H1 (cell line): ENCODE measurements around the gene LTBP1. TPM values are rescaled to one million over a fixed set of nuclear protein-coding genes. Genes with fewer than 3 reads are reported as not detected.

Experiments used
- CTCF ChIA-PET: fragments of 300-600 bp; sonication (Branson Sonifier 250); formaldehyde crosslinking; loops from one replicate; lab custom pipeline; 2021; ENCODE audit not compliant: partially characterized antibody; lab: Charles Lee
- POLR2A ChIA-PET: fragments of 300-600 bp; sonication (Branson Sonifier 250); formaldehyde crosslinking; loops from one replicate; lab custom pipeline; 2021; ENCODE audit warnings: inconsistent platforms; ENCODE audit not compliant: partially characterized antibody; lab: Charles Lee
- DNase-seq, 2 experiments: peaks; one replicate each; pipeline versions ENCODE4 v3.0.0 to v3.0.0-alpha.2; 2010 to 2022; ENCODE audit warnings: low spot score in 2 of 2, low read depth in 1 of 2, mixed read lengths in 1 of 2
- FAIRE-seq: peaks from 2 replicates; lab custom pipeline; 2011; peaks lifted over from hg19 to GRCh38; lab: Jason Lieb, UNC
- H2AFZ ChIP-seq: 2 replicates; pipeline ENCODE4 v1.8.1; 2012; ENCODE audit warnings: low read length, inconsistent platforms
- H2AK5ac ChIP-seq: 2 replicates; pipeline ENCODE4 v1.6.1; 2013; ENCODE audit warnings: low read depth, low read length
- H2BK120ac ChIP-seq: replicated peaks from 2 replicates; pipeline ENCODE3; 2013; ENCODE audit warnings: low read depth, low read length, inconsistent platforms
- H2BK12ac ChIP-seq: 2 replicates; pipeline ENCODE4 v1.6.1; 2013; ENCODE audit warnings: low read depth, low read length
- H2BK15ac ChIP-seq: 2 replicates; pipeline ENCODE4 v1.6.1; 2013; ENCODE audit warnings: low read length
- H2BK20ac ChIP-seq: 2 replicates; pipeline ENCODE4 v1.6.1; 2013; ENCODE audit warnings: low read length
- H2BK5ac ChIP-seq: 2 replicates; pipeline ENCODE4 v1.6.1; 2013; ENCODE audit warnings: low read depth, low read length
- H3K14ac ChIP-seq: 2 replicates; pipeline ENCODE4 v1.6.1; 2013; ENCODE audit warnings: inconsistent platforms; ENCODE audit not compliant: insufficient read length
- H3K18ac ChIP-seq: 2 replicates; pipeline ENCODE4 v1.6.1; 2013; ENCODE audit warnings: low read length; ENCODE audit errors: extremely low read depth
- H3K23ac ChIP-seq: 2 replicates; pipeline ENCODE4 v1.6.1; 2013; ENCODE audit warnings: inconsistent platforms; ENCODE audit not compliant: insufficient read length
- H3K23me2 ChIP-seq: 2 replicates; pipeline ENCODE4 v1.6.1; 2013; ENCODE audit warnings: low read depth, low read length
- H3K27ac ChIP-seq: 2 replicates; pipeline ENCODE4 v1.6.1; 2011; ENCODE audit warnings: low read depth, low read length, inconsistent platforms
- H3K27me3 ChIP-seq, 4 experiments: replicated peaks in 1 of 4; 1 replicate in 1 of 4; 2 replicates in 3 of 4; pipeline versions ENCODE4 v1.6.1 to v1.8.1; 2011 to 2013; ENCODE audit warnings: low read length in 3 of 4, mild to moderate bottlenecking in 3 of 4, inconsistent platforms in 2 of 4, mixed read lengths in 2 of 4, moderate library complexity in 1 of 4; ENCODE audit not compliant: control insufficient read depth in 3 of 4, insufficient read depth in 3 of 4; ENCODE audit errors: extremely low read depth in 1 of 4
- H3K36me3 ChIP-seq, 4 experiments: 2 replicates each; pipeline versions ENCODE4 v1.6.1 to v1.8.1; 2011 to 2013; ENCODE audit warnings: mild to moderate bottlenecking in 4 of 4, low read length in 3 of 4, moderate library complexity in 2 of 4, control low read depth in 1 of 4, inconsistent platforms in 1 of 4; ENCODE audit not compliant: insufficient read depth in 4 of 4, control insufficient read depth in 2 of 4
- H3K4ac ChIP-seq: replicated peaks from 2 replicates; pipeline ENCODE3; 2013; ENCODE audit warnings: low read length, low read depth, mixed read lengths, inconsistent platforms; ENCODE audit not compliant: insufficient read length
- H3K4me1 ChIP-seq, 4 experiments: replicated peaks in 1 of 4; 1 replicate in 1 of 4; 2 replicates in 3 of 4; pipeline versions ENCODE4 v1.6.1 to v1.8.1; 2011 to 2013; ENCODE audit warnings: low read length in 3 of 4, inconsistent platforms in 2 of 4, mixed read lengths in 1 of 4; ENCODE audit not compliant: insufficient read depth in 4 of 4, control insufficient read depth in 3 of 4
- H3K4me2 ChIP-seq, 2 experiments: 2 replicates each; pipeline versions ENCODE4 v1.6.1 to v1.8.1; 2011 to 2013; ENCODE audit warnings: low read depth in 2 of 2, low read length in 2 of 2, control low read depth in 1 of 2, inconsistent platforms in 1 of 2, mild to moderate bottlenecking in 1 of 2; ENCODE audit not compliant: insufficient read depth in 1 of 2
- H3K4me3 ChIP-seq, 4 experiments: fragments of 200-600, 300-600 bp in 1 of 4; sonication (generic), shearing (Covaris generic), sonication (Bioruptor Twin) in 1 of 4; 2 replicates each; pipeline versions ENCODE4 v1.5.1 to v1.8.1; 2011 to 2016; ENCODE audit warnings: low read length in 4 of 4, low read depth in 3 of 4, control low read depth in 2 of 4, inconsistent platforms in 2 of 4, mild to moderate bottlenecking in 2 of 4, mixed read lengths in 1 of 4, moderate library complexity in 1 of 4; ENCODE audit not compliant: insufficient read depth in 2 of 4; ENCODE audit errors: extremely low read depth in 1 of 4
- H3K56ac ChIP-seq: replicated peaks from 2 replicates; pipeline ENCODE3; 2013; ENCODE audit warnings: low read depth, mild to moderate bottlenecking, mixed read lengths, low read length, inconsistent platforms; ENCODE audit not compliant: insufficient read length
- H3K79me1 ChIP-seq: 2 replicates; pipeline ENCODE4 v1.6.1; 2013; ENCODE audit warnings: low read depth, low read length, control low read depth
- H3K79me2 ChIP-seq, 2 experiments: 2 replicates each; pipeline versions ENCODE4 v1.6.1 to v1.8.1; 2012 to 2013; ENCODE audit warnings: low read length in 2 of 2, mild to moderate bottlenecking in 2 of 2, inconsistent platforms in 1 of 2; ENCODE audit not compliant: insufficient read depth in 2 of 2, control insufficient read depth in 1 of 2
- H3K9ac ChIP-seq, 4 experiments: replicated peaks in 1 of 4; 1 replicate in 1 of 4; 2 replicates in 3 of 4; pipeline versions ENCODE4 v1.6.1 to v1.8.1; 2011 to 2013; ENCODE audit warnings: low read depth in 3 of 4, low read length in 3 of 4, control low read depth in 2 of 4, mild to moderate bottlenecking in 2 of 4, moderate library complexity in 2 of 4, inconsistent platforms in 1 of 4; ENCODE audit errors: extremely low read depth in 1 of 4
- H3K9me3 ChIP-seq, 2 experiments: 2 replicates each; pipeline versions ENCODE4 v1.6.1 to v1.8.1; 2012 to 2013; ENCODE audit warnings: mild to moderate bottlenecking in 2 of 2, moderate library complexity in 2 of 2, control low read depth in 1 of 2, inconsistent platforms in 1 of 2, low read depth in 1 of 2, low read length in 1 of 2, mixed read lengths in 1 of 2; ENCODE audit not compliant: insufficient read depth in 2 of 2
- H4K20me1 ChIP-seq, 2 experiments: replicated peaks in 1 of 2; 2 replicates each; pipeline versions ENCODE3 to v1.8.1; 2011 to 2013; ENCODE audit warnings: inconsistent platforms in 2 of 2, low read length in 2 of 2, mild to moderate bottlenecking in 1 of 2; ENCODE audit not compliant: insufficient read depth in 2 of 2, control insufficient read depth in 1 of 2
- H4K5ac ChIP-seq: 2 replicates; pipeline ENCODE4 v1.6.1; 2013; ENCODE audit warnings: low read length, low read depth, mixed read lengths, inconsistent platforms; ENCODE audit not compliant: insufficient read length
- H4K8ac ChIP-seq: 2 replicates; pipeline ENCODE4 v1.8.0; 2013; ENCODE audit warnings: mild to moderate bottlenecking, moderate library complexity, low read length, inconsistent platforms; ENCODE audit not compliant: insufficient read depth; ENCODE audit errors: extremely low read depth
- H4K91ac ChIP-seq: replicated peaks from 2 replicates; pipeline ENCODE3; 2013; ENCODE audit warnings: low read length, mixed read lengths, inconsistent platforms; ENCODE audit not compliant: insufficient read length
- CREB1 ChIP-seq: IDR thresholded peaks from 2 replicates; pipeline ENCODE4 v1.6.1; 2012; ENCODE audit warnings: inconsistent platforms
- NRF1 ChIP-seq: IDR thresholded peaks from 2 replicates; pipeline ENCODE4 v1.6.1; 2011; ENCODE audit warnings: mild to moderate bottlenecking, low read depth, low read length, improper control_type of control experiment
- RAD21 ChIP-seq, 2 experiments: IDR thresholded peaks in 1 of 2; conservative IDR thresholded peaks in 1 of 2; 2 replicates each; pipeline ENCODE4 v1.6.1; 2011; ENCODE audit warnings: low read depth in 2 of 2, low read length in 2 of 2, improper control_type of control experiment in 1 of 2, inconsistent platforms in 1 of 2, mild to moderate bottlenecking in 1 of 2, moderate library complexity in 1 of 2
- RXRA ChIP-seq: IDR thresholded peaks from 2 replicates; pipeline ENCODE4 v1.6.1; 2011; ENCODE audit warnings: low read depth, mild to moderate bottlenecking, low read length, moderate library complexity; ENCODE audit not compliant: insufficient read depth
- SP1 ChIP-seq: IDR thresholded peaks from 2 replicates; pipeline ENCODE4 v1.6.1; 2011; ENCODE audit warnings: low read depth, low read length
- SP4 ChIP-seq: IDR thresholded peaks from 2 replicates; pipeline ENCODE4 v1.6.1; 2012; ENCODE audit warnings: low read length, inconsistent platforms
- TBP ChIP-seq: IDR thresholded peaks from 2 replicates; pipeline ENCODE4 v1.6.1; 2011; ENCODE audit warnings: low read depth, low read length, improper control_type of control experiment
- ZNF274 ChIP-seq: IDR thresholded peaks from 2 replicates; pipeline ENCODE4 v1.7.0; 2012; ENCODE audit warnings: low read length, borderline replicate concordance; ENCODE audit errors: extremely low read depth
- whole genome bisulfite sequencing, 2 experiments: shearing (Covaris generic) in 1 of 2; methylation state at CpG; one replicate each; pipeline versions ENCODE4 v1.1.6 to v1.1.7; 2013 to 2015; ENCODE audit warnings: low lambda C conversion rate in 2 of 2, mixed read lengths in 2 of 2, inconsistent platforms in 1 of 2, low coverage in 1 of 2, missing lambda C conversion rate in 1 of 2; ENCODE audit not compliant: insufficient replicate concordance in 2 of 2, insufficient coverage in 1 of 2, insufficient read length in 1 of 2; ENCODE audit errors: extremely low coverage in 1 of 2, missing lambda C conversion rate in 1 of 2; 5-methylcytosine and 5-hydroxymethylcytosine counted together
- polyA plus RNA-seq, 7 experiments: library from polyadenylated mRNA; depleted of rRNA in 3 of 7; stranded (reverse) in 5 of 7; unstranded in 2 of 7; fragments of >200 nt in 5 of 7; fragments of 200-250 nt in 2 of 7; gene quantifications; 1 replicate in 5 of 7; 2 replicates in 1 of 7; 4 replicates in 1 of 7; pipeline versions ENCODE4 v1.2.1 to v1.2.3, GENCODE V29; 2011 to 2013; ENCODE audit warnings: missing spikeins in 2 of 7, mixed read lengths in 2 of 7
- total RNA-seq: library from RNA; stranded (reverse); fragmentation: NEBNext Ultra II Directional; extraction: Animal tissue kit (Norgen Biotek cat#: 25700); gene quantifications from 2 replicates; pipeline ENCODE4 v1.2.1, GENCODE V29; 2021
- TF ChIP-seq, protein P1 (sequence below): IDR thresholded peaks from 2 replicates; pipeline ENCODE4 v1.6.1; 2011; ENCODE audit warnings: low read length, improper control_type of control experiment
- TF ChIP-seq, protein P2 (sequence below), 3 experiments: IDR thresholded peaks; 1 replicate in 2 of 3; 2 replicates in 1 of 3; pipeline versions ENCODE4 v1.5.1 to v1.6.1; 2011; ENCODE audit warnings: low read length in 3 of 3, mild to moderate bottlenecking in 3 of 3, inconsistent platforms in 2 of 3, low read depth in 1 of 3, moderate library complexity in 1 of 3; ENCODE audit not compliant: insufficient read depth in 1 of 3; ENCODE audit errors: control extremely low read depth in 1 of 3

LTBP1 gene
- total and polyA plus RNA-seq, 2 of the 8 experiments (the other 6 are each of a cell fraction or from before 2014, with no cell fraction given), result 15.4 to 24.7 TPM

DNA sequence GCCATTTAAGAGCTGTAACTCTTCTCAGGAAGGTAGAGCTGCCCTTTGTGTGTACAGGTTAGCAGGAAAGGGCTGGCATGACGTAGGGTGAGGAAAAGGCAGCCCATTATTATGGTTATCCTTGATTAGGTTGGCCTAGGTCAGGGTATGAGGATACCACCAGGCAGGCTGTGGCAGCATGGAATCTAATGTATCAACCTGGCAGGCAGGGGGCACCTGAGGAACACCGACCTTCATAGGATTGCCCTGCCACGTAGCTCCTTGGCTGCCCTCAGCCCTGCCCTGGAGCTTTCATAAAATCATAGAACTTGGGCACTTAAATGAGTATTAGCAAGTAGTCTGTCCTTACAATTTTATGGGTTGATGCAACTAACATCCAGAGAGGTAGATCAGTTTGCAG lies 261.6 kb downstream of the LTBP1 start:
- Histone ChIP-seq H4K5ac (no peak overlapping the region), H3K36me3 (no peaks in the 10 kb centered on the region), H3K4ac (no peak overlapping the region), H3K4me1 (peaks cover 0 to 2% (median 0%) of the 10 kb centered on the region in 4 experiments; a peak in 2 of 7 replicates), H4K20me1 (no peaks in the 10 kb centered on the region), H2AK5ac (no peak overlapping the region), H3K27ac (no peak overlapping the region), H3K14ac (no peak overlapping the region), H3K27me3 (no peaks in the 10 kb centered on the region), H3K23ac (no peak overlapping the region), H3K79me1 (no peaks in the 10 kb centered on the region), H3K4me2 (no peak overlapping the region), H3K18ac (no peak overlapping the region), H3K56ac (no peak overlapping the region), H2BK5ac (no peak overlapping the region), H3K23me2 (no peaks in the 10 kb centered on the region), H2BK120ac (no peak overlapping the region), H3K9ac (no peak overlapping the region), H2BK12ac (no peak overlapping the region), H4K91ac (no peak overlapping the region), H2BK15ac (no peak overlapping the region), H2BK20ac (no peak overlapping the region), H3K9me3 (no peaks in the 10 kb centered on the region), H4K8ac (no peak overlapping the region), H3K4me3 (no peak overlapping the region), H3K79me2 (no peaks in the 10 kb centered on the region), H2AFZ (no peak overlapping the region)
- FAIRE-seq (no peak), DNase-seq (no peak)
- POLR2A ChIA-PET, result no interaction called here
- 88% methylated on average over 3 of the region's 3 CpGs; no CpG with 5 or more reads in 1 of the 2 experiments for WGBS, 2 experiments
- CTCF ChIA-PET, result interaction anchor here (0.9 to 1.5 kb wide), 3 partner anchors 32 to 164 kb away, joined by 3 to 4 read pairs (median 4); no protein-coding TSS in a partner anchor
- TF ChIP-seq ZNF274 (no peak), SP4 (no peak), CREB1 (no peak), TBP (no peak), SP1 (no peak), RAD21 (IDR thresholded peaks at IDR 0.05 in 1 of 2, conservative IDR thresholded peaks at IDR 0.05 in 1 of 2; ENCODE audit: low read depth in 2 of 2, low read length in 2 of 2) (peak; percentile 31 to 51; a peak in 3 of 4 replicates), RXRA (no peak), NRF1 (no peak)
- TF ChIP-seq, protein P1, sequence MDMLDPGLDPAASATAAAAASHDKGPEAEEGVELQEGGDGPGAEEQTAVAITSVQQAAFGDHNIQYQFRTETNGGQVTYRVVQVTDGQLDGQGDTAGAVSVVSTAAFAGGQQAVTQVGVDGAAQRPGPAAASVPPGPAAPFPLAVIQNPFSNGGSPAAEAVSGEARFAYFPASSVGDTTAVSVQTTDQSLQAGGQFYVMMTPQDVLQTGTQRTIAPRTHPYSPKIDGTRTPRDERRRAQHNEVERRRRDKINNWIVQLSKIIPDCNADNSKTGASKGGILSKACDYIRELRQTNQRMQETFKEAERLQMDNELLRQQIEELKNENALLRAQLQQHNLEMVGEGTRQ, result no peak
- TF ChIP-seq, protein P2, sequence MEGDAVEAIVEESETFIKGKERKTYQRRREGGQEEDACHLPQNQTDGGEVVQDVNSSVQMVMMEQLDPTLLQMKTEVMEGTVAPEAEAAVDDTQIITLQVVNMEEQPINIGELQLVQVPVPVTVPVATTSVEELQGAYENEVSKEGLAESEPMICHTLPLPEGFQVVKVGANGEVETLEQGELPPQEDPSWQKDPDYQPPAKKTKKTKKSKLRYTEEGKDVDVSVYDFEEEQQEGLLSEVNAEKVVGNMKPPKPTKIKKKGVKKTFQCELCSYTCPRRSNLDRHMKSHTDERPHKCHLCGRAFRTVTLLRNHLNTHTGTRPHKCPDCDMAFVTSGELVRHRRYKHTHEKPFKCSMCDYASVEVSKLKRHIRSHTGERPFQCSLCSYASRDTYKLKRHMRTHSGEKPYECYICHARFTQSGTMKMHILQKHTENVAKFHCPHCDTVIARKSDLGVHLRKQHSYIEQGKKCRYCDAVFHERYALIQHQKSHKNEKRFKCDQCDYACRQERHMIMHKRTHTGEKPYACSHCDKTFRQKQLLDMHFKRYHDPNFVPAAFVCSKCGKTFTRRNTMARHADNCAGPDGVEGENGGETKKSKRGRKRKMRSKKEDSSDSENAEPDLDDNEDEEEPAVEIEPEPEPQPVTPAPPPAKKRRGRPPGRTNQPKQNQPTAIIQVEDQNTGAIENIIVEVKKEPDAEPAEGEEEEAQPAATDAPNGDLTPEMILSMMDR (IDR thresholded peaks at IDR 0.05; ENCODE audit: control extremely low read depth in 1 of 3, insufficient read depth in 1 of 3, low read depth in 1 of 3, low read length in 3 of 3), result peak in 2 of 3 experiments; percentile 24 to 43; a peak in 3 of 4 replicates
